Measurements from ENCODE around the gene TMCO1. TPM values are rescaled to one million over a fixed set of nuclear protein-coding genes. Genes with fewer than 3 reads are reported as not detected.

TMCO1 gene
- total RNA-seq, 1 experiment from 2014 or later: 70.1 TPM

GRCh38 chr1:165772739-165773138 lies 4.1 kb upstream of the TMCO1 start:
- peaks cover 3% of the 10 kb centered on the region; the same call in 1 of the 2 replicates for H3K79me2 ChIP-seq (ENCODE audit: insufficient read depth, low read length)
- Mint-ChIP-seq H3K27ac (no peak overlapping the region), H3K4me3 (no peak overlapping the region; a peak in 1 of 5 replicates), H3K27me3 (ENCODE audit: low read depth) (no peaks in the 10 kb centered on the region; the same call in 1 of the 2 replicates), H3K4me1 (peaks cover 4 to 18% of the 10 kb centered on the region in 2 experiments; a peak in 3 of 4 replicates), H3K36me3 (ENCODE audit: insufficient read depth in 1 of 3, low read depth in 3 of 3) (peaks cover 4 to 18% (median 9%) of the 10 kb centered on the region in 3 experiments; a peak in 5 of 7 replicates), H3K9me3 (no peaks in the 10 kb centered on the region; a peak in 1 of 5 replicates)
- no peak overlapping the region for H3K27ac ChIP-seq (ENCODE audit: insufficient read length, low read depth, low read length)
- H4K8ac ChIP-seq (replicated peaks; ENCODE audit: insufficient read length, low read depth, low read length): no peak overlapping the region
- no peaks in the 10 kb centered on the region for H3K27me3 ChIP-seq (ENCODE audit: insufficient read depth, low read length)
- H4K5ac ChIP-seq (ENCODE audit: insufficient read length, low read depth, low read length): no peak overlapping the region
- no peaks in the 10 kb centered on the region for H3K4me1 ChIP-seq (ENCODE audit: insufficient read depth, low read length)
- no peak for DNase-seq
- no peak overlapping the region for H2BK20ac ChIP-seq (ENCODE audit: low read depth, low read length, poor library complexity, severe bottlenecking)
- no peak overlapping the region for H3K4me2 ChIP-seq (ENCODE audit: insufficient read depth, insufficient read length, low read length)
- H2BK120ac ChIP-seq (ENCODE audit: low read depth, low read length, poor library complexity, severe bottlenecking): no peak overlapping the region
- H3K56ac ChIP-seq (ENCODE audit: insufficient read length, low read depth, low read length): no peak overlapping the region
- H2BK5ac ChIP-seq (ENCODE audit: insufficient read length, low read length): no peak overlapping the region
- H3K4ac ChIP-seq (ENCODE audit: low read depth, low read length): no peak overlapping the region
- H3K79me1 ChIP-seq (ENCODE audit: insufficient read depth, low read depth, low read length, poor library complexity, severe bottlenecking): peaks cover 3% of the 10 kb centered on the region
- H3K9me3 ChIP-seq (ENCODE audit: control insufficient read depth, low read depth, low read length): no peaks in the 10 kb centered on the region
- no peak overlapping the region for H3T11ph ChIP-seq (ENCODE audit: low read length)
- no peak overlapping the region for H3K14ac ChIP-seq (ENCODE audit: insufficient read depth, low read length)
- no peak overlapping the region for H3K18ac ChIP-seq (ENCODE audit: insufficient read length, low read depth, low read length)
- no peak overlapping the region for H4K91ac ChIP-seq (ENCODE audit: insufficient read length, low read depth, low read length)
- H2AK5ac ChIP-seq (ENCODE audit: insufficient read length, low read length): no peak overlapping the region
- no peak overlapping the region for H3K9ac ChIP-seq (ENCODE audit: extremely low read depth, insufficient read length, low read length)
- H4K20me1 ChIP-seq (ENCODE audit: control insufficient read depth, insufficient read depth, insufficient read length): no peaks in the 10 kb centered on the region
- H3K23me2 ChIP-seq (ENCODE audit: insufficient read length, low read depth, low read length, poor library complexity, severe bottlenecking): peaks cover 5% of the 10 kb centered on the region
- TF ChIP-seq, protein P1, sequence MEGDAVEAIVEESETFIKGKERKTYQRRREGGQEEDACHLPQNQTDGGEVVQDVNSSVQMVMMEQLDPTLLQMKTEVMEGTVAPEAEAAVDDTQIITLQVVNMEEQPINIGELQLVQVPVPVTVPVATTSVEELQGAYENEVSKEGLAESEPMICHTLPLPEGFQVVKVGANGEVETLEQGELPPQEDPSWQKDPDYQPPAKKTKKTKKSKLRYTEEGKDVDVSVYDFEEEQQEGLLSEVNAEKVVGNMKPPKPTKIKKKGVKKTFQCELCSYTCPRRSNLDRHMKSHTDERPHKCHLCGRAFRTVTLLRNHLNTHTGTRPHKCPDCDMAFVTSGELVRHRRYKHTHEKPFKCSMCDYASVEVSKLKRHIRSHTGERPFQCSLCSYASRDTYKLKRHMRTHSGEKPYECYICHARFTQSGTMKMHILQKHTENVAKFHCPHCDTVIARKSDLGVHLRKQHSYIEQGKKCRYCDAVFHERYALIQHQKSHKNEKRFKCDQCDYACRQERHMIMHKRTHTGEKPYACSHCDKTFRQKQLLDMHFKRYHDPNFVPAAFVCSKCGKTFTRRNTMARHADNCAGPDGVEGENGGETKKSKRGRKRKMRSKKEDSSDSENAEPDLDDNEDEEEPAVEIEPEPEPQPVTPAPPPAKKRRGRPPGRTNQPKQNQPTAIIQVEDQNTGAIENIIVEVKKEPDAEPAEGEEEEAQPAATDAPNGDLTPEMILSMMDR (conservative IDR thresholded peaks at IDR 0.05): no peak
- H3K23ac ChIP-seq (ENCODE audit: insufficient read length, low read depth, low read length): no peak overlapping the region
- H2AFZ ChIP-seq (ENCODE audit: low read length): no peak overlapping the region
- no CpG with 5 or more reads among the region's 3 CpGs for WGBS (ENCODE audit: extremely low coverage, insufficient read length, low lambda C conversion rate)
- H2BK15ac ChIP-seq (ENCODE audit: low read depth, low read length): no peak overlapping the region
- no peak overlapping the region for H2BK12ac ChIP-seq (ENCODE audit: insufficient read length, low read depth, low read length)
